ENCODE results near the gene MEGF10. TPM values are rescaled to one million over a fixed set of nuclear protein-coding genes. Genes with fewer than 3 reads are reported as not detected.

Gene MEGF10
- total and polyA plus RNA-seq, 2 donors (not counting 1 experiment from before 2014, with no cell fraction given) = not detected

- Mint-ChIP-seq H3K27ac (no peak overlapping the region), H3K27me3 (peaks cover 2% of the 10 kb centered on the region), H3K9me3 (ENCODE audit: insufficient read depth) (no peaks in the 10 kb centered on the region), H3K4me1 (no peaks in the 10 kb centered on the region), H3K4me3 (no peak overlapping the region)
- Histone ChIP-seq H3K27me3 (replicated peaks in 1 of 4; ENCODE audit: control extremely low read depth in 1 of 4, control insufficient read depth in 3 of 4, insufficient read depth in 4 of 4, low read length in 3 of 4) (no peaks in the 10 kb centered on the region), H3K4me3 (ENCODE audit: control extremely low read depth in 1 of 5, extremely low read depth in 1 of 5, insufficient read depth in 1 of 5, low read depth in 2 of 5, low read length in 4 of 5) (no peak overlapping the region), H3K4me2 (replicated peaks; ENCODE audit: low read depth, low read length, poor library complexity, severe bottlenecking) (no peak overlapping the region), H4K20me1 (ENCODE audit: control insufficient read depth, insufficient read depth, low read length, poor library complexity, severe bottlenecking) (no peaks in the 10 kb centered on the region), H3K4me1 (ENCODE audit: control insufficient read depth in 2 of 2, insufficient read depth in 2 of 2, low read length in 2 of 2) (no peaks in the 10 kb centered on the region), H3K79me2 (ENCODE audit: control insufficient read depth, insufficient read depth, low read length) (no peaks in the 10 kb centered on the region), H3K9me3 (ENCODE audit: control extremely low read depth in 1 of 3, control insufficient read depth in 2 of 3, insufficient read depth in 1 of 3, low read length in 2 of 3) (no peaks in the 10 kb centered on the region), H3K27ac (ENCODE audit: low read length in 2 of 2) (no peak overlapping the region), H2AFZ (ENCODE audit: insufficient read depth, low read depth, low read length, poor library complexity, severe bottlenecking) (no peak overlapping the region), H3K9ac (ENCODE audit: low read length) (no peak overlapping the region), H3K36me3 (replicated peaks in 1 of 2; ENCODE audit: control extremely low read depth in 1 of 2, control insufficient read depth in 1 of 2, extremely low read depth in 1 of 2, insufficient read depth in 2 of 2, low read length in 1 of 2) (no peaks in the 10 kb centered on the region)
- ChIA-PET POLR2A (no interaction called here), CTCF (no interaction called here)
- ATAC-seq (ENCODE audit: low read depth) (no peak), DNase-seq (no peak)
- intact Hi-C loops (cut with micrococcal nuclease) = no loop called here
- TF ChIP-seq, protein P1, sequence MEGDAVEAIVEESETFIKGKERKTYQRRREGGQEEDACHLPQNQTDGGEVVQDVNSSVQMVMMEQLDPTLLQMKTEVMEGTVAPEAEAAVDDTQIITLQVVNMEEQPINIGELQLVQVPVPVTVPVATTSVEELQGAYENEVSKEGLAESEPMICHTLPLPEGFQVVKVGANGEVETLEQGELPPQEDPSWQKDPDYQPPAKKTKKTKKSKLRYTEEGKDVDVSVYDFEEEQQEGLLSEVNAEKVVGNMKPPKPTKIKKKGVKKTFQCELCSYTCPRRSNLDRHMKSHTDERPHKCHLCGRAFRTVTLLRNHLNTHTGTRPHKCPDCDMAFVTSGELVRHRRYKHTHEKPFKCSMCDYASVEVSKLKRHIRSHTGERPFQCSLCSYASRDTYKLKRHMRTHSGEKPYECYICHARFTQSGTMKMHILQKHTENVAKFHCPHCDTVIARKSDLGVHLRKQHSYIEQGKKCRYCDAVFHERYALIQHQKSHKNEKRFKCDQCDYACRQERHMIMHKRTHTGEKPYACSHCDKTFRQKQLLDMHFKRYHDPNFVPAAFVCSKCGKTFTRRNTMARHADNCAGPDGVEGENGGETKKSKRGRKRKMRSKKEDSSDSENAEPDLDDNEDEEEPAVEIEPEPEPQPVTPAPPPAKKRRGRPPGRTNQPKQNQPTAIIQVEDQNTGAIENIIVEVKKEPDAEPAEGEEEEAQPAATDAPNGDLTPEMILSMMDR (IDR thresholded peaks at IDR 0.05) = no peak
- TF ChIP-seq EZH2 (IDR thresholded peaks at IDR 0.05; ENCODE audit: borderline replicate concordance, insufficient read depth, low read depth, low read length, poor library complexity, severe bottlenecking) = no peak
- WGBS (ENCODE audit: insufficient coverage) = no CpG with 5 or more reads among the region's 1 CpG
These were observed 95.3 kb downstream of the MEGF10 start for GRCh38 chr5:127385936-127386335.

DNA sequence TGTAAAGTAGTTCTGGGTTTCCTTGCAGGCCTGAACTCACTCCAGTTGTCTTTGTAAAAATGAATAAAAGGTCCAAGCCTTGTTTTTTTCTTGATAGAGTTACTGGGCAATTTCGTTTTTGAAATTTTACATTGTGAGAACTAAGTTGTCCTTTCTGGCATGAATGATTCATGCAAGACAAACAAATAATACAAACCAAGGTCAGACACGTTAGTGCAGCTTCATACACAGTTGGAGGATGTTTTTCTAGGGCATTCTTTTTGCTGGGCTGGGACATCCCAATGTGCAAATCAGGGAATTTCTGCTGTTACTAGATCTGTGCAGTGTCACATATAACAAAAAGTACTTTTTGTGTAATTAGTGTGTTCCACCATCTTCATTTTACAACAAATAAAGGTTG is 96.0 kb downstream of the MEGF10 start:
- Mint-ChIP-seq H3K27me3 (peaks cover 4% of the 10 kb centered on the region), H3K4me3 (no peak overlapping the region), H3K4me1 (no peaks in the 10 kb centered on the region), H3K9me3 (ENCODE audit: insufficient read depth) (no peaks in the 10 kb centered on the region), H3K27ac (no peak overlapping the region)
- H3K4me1 ChIP-seq (ENCODE audit: control insufficient read depth in 2 of 2, insufficient read depth in 2 of 2, low read length in 2 of 2) = no peaks in the 10 kb centered on the region
- H3K4me2 ChIP-seq (replicated peaks; ENCODE audit: low read depth, low read length, poor library complexity, severe bottlenecking) = no peak overlapping the region
- no peak overlapping the region for H3K4me3 ChIP-seq (ENCODE audit: control extremely low read depth in 1 of 5, extremely low read depth in 1 of 5, insufficient read depth in 1 of 5, low read depth in 2 of 5, low read length in 4 of 5)
- CTCF ChIA-PET = interaction anchor here (0.6 kb wide), 1 partner anchor 43 kb away, joined by 5 read pairs; no protein-coding TSS in a partner anchor
- H3K79me2 ChIP-seq (ENCODE audit: control insufficient read depth, insufficient read depth, low read length) = no peaks in the 10 kb centered on the region
- no peaks in the 10 kb centered on the region for H4K20me1 ChIP-seq (ENCODE audit: control insufficient read depth, insufficient read depth, low read length, poor library complexity, severe bottlenecking)
- DNase-seq = no peak
- H2AFZ ChIP-seq (ENCODE audit: insufficient read depth, low read depth, low read length, poor library complexity, severe bottlenecking) = no peak overlapping the region
- H3K27me3 ChIP-seq (replicated peaks in 1 of 4; ENCODE audit: control extremely low read depth in 1 of 4, control insufficient read depth in 3 of 4, insufficient read depth in 4 of 4, low read length in 3 of 4) = no peaks in the 10 kb centered on the region
- intact Hi-C loops (cut with micrococcal nuclease) = no loop called here
- no peaks in the 10 kb centered on the region for H3K36me3 ChIP-seq (replicated peaks in 1 of 2; ENCODE audit: control extremely low read depth in 1 of 2, control insufficient read depth in 1 of 2, extremely low read depth in 1 of 2, insufficient read depth in 2 of 2, low read length in 1 of 2)
- H3K9me3 ChIP-seq (ENCODE audit: control extremely low read depth in 1 of 3, control insufficient read depth in 2 of 3, insufficient read depth in 1 of 3, low read length in 2 of 3) = no peaks in the 10 kb centered on the region
- H3K9ac ChIP-seq (ENCODE audit: low read length) = no peak overlapping the region
- H3K27ac ChIP-seq (ENCODE audit: low read length in 2 of 2) = no peak overlapping the region
- WGBS (ENCODE audit: insufficient coverage) = no CpG with 5 or more reads among the region's 2 CpGs
- POLR2A ChIA-PET = no interaction called here
- no peak for TF ChIP-seq EZH2 (IDR thresholded peaks at IDR 0.05; ENCODE audit: borderline replicate concordance, insufficient read depth, low read depth, low read length, poor library complexity, severe bottlenecking)
- TF ChIP-seq, protein P1 (IDR thresholded peaks at IDR 0.05) = no peak
- no peak for ATAC-seq (ENCODE audit: low read depth)
